Astrocyte of the spinal cord (primary cell): ENCODE results near the gene SMIM26.

ENCODE experiments used
- DNase-seq: peaks from one replicate; pipeline ENCODE4 v3.0.0; 2011; ENCODE audit warnings: low read depth, low spot score
- H3K4me3 ChIP-seq: 2 replicates; pipeline ENCODE4 v1.5.1; 2011; ENCODE audit warnings: low read depth, mild to moderate bottlenecking, low read length, moderate library complexity
- CTCF ChIP-seq: IDR thresholded peaks from 2 replicates; pipeline ENCODE4 v1.5.1; 2012; ENCODE audit warnings: low read depth, mild to moderate bottlenecking, low read length, inconsistent platforms
- in situ Hi-C: cut with HindIII; loops from 2 replicates; pipeline ENCODE4 v1.10.0; 2017; ENCODE audit warnings: low sequenced_read_pairs

The SMIM26 gene

GRCh38 chr20:18615020-18615650 lies 47.9 kb downstream of the SMIM26 start:
- no peak for DNase-seq
- TF ChIP-seq CTCF: no peak
- H3K4me3 ChIP-seq: no peak overlapping the region
- in situ Hi-C loops: no loop called here
